GM18951 (cell line): Measurements from ENCODE around the gene KCNMA1.

Experiments used
- POLR2A ChIP-seq: IDR thresholded peaks from 4 replicates; pipeline ENCODE4 v1.6.1; 2011; ENCODE audit warnings: mild to moderate bottlenecking; ENCODE audit not compliant: insufficient read length, insufficient read depth; ENCODE audit errors: extremely low read depth
- in situ Hi-C: fragments of 300-500 bp; cut with MboI; formaldehyde crosslinking; loops from one replicate; pipeline ENCODE4 v1.12.0; 2022; ENCODE audit warnings: low sequenced_read_pairs, mixed read lengths, inconsistent platforms; ENCODE audit not compliant: unreplicated experiment

Gene KCNMA1

GRCh38 chr10:77172086-77172485 is 465.5 kb downstream of the KCNMA1 start:
- in situ Hi-C loops: no loop called here
- no peak for TF ChIP-seq POLR2A

GRCh38 chr10:77168861-77169260 is 468.7 kb downstream of the KCNMA1 start:
- in situ Hi-C loops: no loop called here
- no peak for TF ChIP-seq POLR2A

GRCh38 chr10:77168161-77168560 is 469.4 kb downstream of the KCNMA1 start:
- no peak for TF ChIP-seq POLR2A
- in situ Hi-C loops: no loop called here

- in situ Hi-C loops: no loop called here
- no peak for TF ChIP-seq POLR2A
These were observed 472.0 kb downstream of the KCNMA1 start for GRCh38 chr10:77165445-77166208.

- no peak for TF ChIP-seq POLR2A
- in situ Hi-C loops: no loop called here
These were observed 472.8 kb downstream of the KCNMA1 start for GRCh38 chr10:77164616-77165311.

GRCh38 chr10:77163670-77164348 is 473.8 kb downstream of the KCNMA1 start:
- no peak for TF ChIP-seq POLR2A
- in situ Hi-C loops: no loop called here

GRCh38 chr10:77162697-77163096 is 474.9 kb downstream of the KCNMA1 start:
- in situ Hi-C loops: no loop called here

GRCh38 chr10:77160679-77161078 is 476.9 kb downstream of the KCNMA1 start:
- in situ Hi-C loops: no loop called here

More at GRCh38 chr10:77162697-77163096, 474.9 kb downstream of the KCNMA1 start:
- TF ChIP-seq POLR2A: no peak

GRCh38 chr10:77159538-77160110 is 478.0 kb downstream of the KCNMA1 start:
- in situ Hi-C loops: no loop called here

More at GRCh38 chr10:77160679-77161078, 476.9 kb downstream of the KCNMA1 start:
- TF ChIP-seq POLR2A: no peak

GRCh38 chr10:77158666-77159065 is 478.9 kb downstream of the KCNMA1 start:
- in situ Hi-C loops: no loop called here
- TF ChIP-seq POLR2A: no peak

More at GRCh38 chr10:77159538-77160110, 478.0 kb downstream of the KCNMA1 start:
- TF ChIP-seq POLR2A: no peak

- TF ChIP-seq POLR2A: no peak
- in situ Hi-C loops: no loop called here
These were observed 480.2 kb downstream of the KCNMA1 start for GRCh38 chr10:77157248-77158019.

GRCh38 chr10:77156406-77156879 is 481.2 kb downstream of the KCNMA1 start:
- in situ Hi-C loops: no loop called here
- no peak for TF ChIP-seq POLR2A
